Measurements from ENCODE around the gene KLHL11. TPM values are rescaled to one million over a fixed set of nuclear protein-coding genes. Genes with fewer than 3 reads are reported as not detected.

Gene KLHL11
- total RNA-seq, 2 donors from 2014 or later: 24.2 to 45.0 TPM

GRCh38 chr17:41825175-41825845, 39.9 kb downstream of the KLHL11 start:
- TF ChIP-seq POLR2A (IDR thresholded peaks at IDR 0.05) (no peak), POLR2AphosphoS5 (IDR thresholded peaks at IDR 0.05) (no peak)
- H3K27me3 ChIP-seq (replicated peaks; ENCODE audit: insufficient read depth): no peaks in the 10 kb centered on the region
- intact Hi-C loops (cut with DNase I): no loop called here
- no peaks in the 10 kb centered on the region for H3K4me1 ChIP-seq (replicated peaks)
- no peak overlapping the region for H3K27ac ChIP-seq
- no peak for DNase-seq (ENCODE audit: low spot score)
- H3K4me3 ChIP-seq: no peak overlapping the region
- peaks cover 6 to 7% of the 10 kb centered on the region in 2 donors for H3K36me3 ChIP-seq
- WGBS: 86% methylated on average over 19 of the region's 19 CpGs
- no peaks in the 10 kb centered on the region for H3K9me3 ChIP-seq

- no peaks in the 10 kb centered on the region for H3K27me3 ChIP-seq (replicated peaks; ENCODE audit: insufficient read depth)
- 70% methylated on average over 7 of the region's 7 CpGs for WGBS
- H3K27ac ChIP-seq: no peak overlapping the region
- no peak for TF ChIP-seq POLR2AphosphoS5 (IDR thresholded peaks at IDR 0.05)
- TF ChIP-seq CTCF (IDR thresholded peaks at IDR 0.05): no peak
- peaks cover 6 to 7% of the 10 kb centered on the region in 2 donors for H3K36me3 ChIP-seq
- intact Hi-C loops (cut with DNase I): no loop called here
- DNase-seq (ENCODE audit: low spot score): no peak
- no peaks in the 10 kb centered on the region for H3K9me3 ChIP-seq
- no peaks in the 10 kb centered on the region for H3K4me1 ChIP-seq (replicated peaks)
- no peak overlapping the region for H3K4me3 ChIP-seq
These were observed 41.1 kb downstream of the KLHL11 start for GRCh38 chr17:41824086-41824485.

- H3K27me3 ChIP-seq (replicated peaks; ENCODE audit: insufficient read depth): no peaks in the 10 kb centered on the region
- intact Hi-C loops (cut with DNase I): no loop called here
- 85% methylated on average over 7 of the region's 7 CpGs for WGBS
- no peak overlapping the region for H3K4me3 ChIP-seq
- H3K36me3 ChIP-seq: peaks cover 5 to 6% of the 10 kb centered on the region in 2 donors
- TF ChIP-seq CTCF (IDR thresholded peaks at IDR 0.05) (no peak), POLR2A (IDR thresholded peaks at IDR 0.05) (no peak), POLR2AphosphoS5 (IDR thresholded peaks at IDR 0.05) (no peak)
- no peaks in the 10 kb centered on the region for H3K9me3 ChIP-seq
- H3K27ac ChIP-seq: no peak overlapping the region
- H3K4me1 ChIP-seq (replicated peaks): no peaks in the 10 kb centered on the region
- DNase-seq (ENCODE audit: low spot score): no peak
These were observed 41.6 kb downstream of the KLHL11 start for GRCh38 chr17:41823580-41823979.

- H3K4me3 ChIP-seq: no peak overlapping the region
- TF ChIP-seq POLR2AphosphoS5 (IDR thresholded peaks at IDR 0.05) (no peak), POLR2A (IDR thresholded peaks at IDR 0.05) (no peak), CTCF (IDR thresholded peaks at IDR 0.05) (no peak)
- intact Hi-C loops (cut with DNase I): no loop called here
- no peaks in the 10 kb centered on the region for H3K27me3 ChIP-seq (replicated peaks; ENCODE audit: insufficient read depth)
- H3K9me3 ChIP-seq: no peaks in the 10 kb centered on the region
- H3K27ac ChIP-seq: no peak overlapping the region
- no peaks in the 10 kb centered on the region for H3K4me1 ChIP-seq (replicated peaks)
- WGBS: 90% methylated on average over 1 of the region's 1 CpG
- DNase-seq (ENCODE audit: low spot score): no peak
- peaks cover under 1 to 6% of the 10 kb centered on the region in 2 donors for H3K36me3 ChIP-seq
These were observed 42.1 kb downstream of the KLHL11 start for GRCh38 chr17:41823141-41823524.

- WGBS: 81% methylated on average over 12 of the region's 12 CpGs
- H3K4me1 ChIP-seq (replicated peaks): no peaks in the 10 kb centered on the region
- intact Hi-C loops (cut with DNase I): no loop called here
These were observed 42.7 kb downstream of the KLHL11 start for GRCh38 chr17:41822216-41823140.

More at GRCh38 chr17:41822216-41823140, 42.7 kb downstream of the KLHL11 start:
- TF ChIP-seq POLR2AphosphoS5 (IDR thresholded peaks at IDR 0.05): no peak
- no peak for TF ChIP-seq POLR2A (IDR thresholded peaks at IDR 0.05)
- no peak for TF ChIP-seq CTCF (IDR thresholded peaks at IDR 0.05)
- Histone ChIP-seq H3K4me3 (no peak overlapping the region), H3K27ac (no peak overlapping the region), H3K36me3 (peaks cover 0 to 6% of the 10 kb centered on the region in 2 donors), H3K9me3 (no peaks in the 10 kb centered on the region), H3K27me3 (replicated peaks; ENCODE audit: insufficient read depth) (no peaks in the 10 kb centered on the region)
- no peak for DNase-seq (ENCODE audit: low spot score)
